Activated gamma-delta T cell treated with Interleukin-2 at 50 U/mL for 16 hours (primary cell): ENCODE data around the gene LRRC8C.

Experiments
- DNase-seq: peaks from one replicate; pipeline ENCODE4 v3.0.0-alpha.2; 2020

LRRC8C gene

DNA sequence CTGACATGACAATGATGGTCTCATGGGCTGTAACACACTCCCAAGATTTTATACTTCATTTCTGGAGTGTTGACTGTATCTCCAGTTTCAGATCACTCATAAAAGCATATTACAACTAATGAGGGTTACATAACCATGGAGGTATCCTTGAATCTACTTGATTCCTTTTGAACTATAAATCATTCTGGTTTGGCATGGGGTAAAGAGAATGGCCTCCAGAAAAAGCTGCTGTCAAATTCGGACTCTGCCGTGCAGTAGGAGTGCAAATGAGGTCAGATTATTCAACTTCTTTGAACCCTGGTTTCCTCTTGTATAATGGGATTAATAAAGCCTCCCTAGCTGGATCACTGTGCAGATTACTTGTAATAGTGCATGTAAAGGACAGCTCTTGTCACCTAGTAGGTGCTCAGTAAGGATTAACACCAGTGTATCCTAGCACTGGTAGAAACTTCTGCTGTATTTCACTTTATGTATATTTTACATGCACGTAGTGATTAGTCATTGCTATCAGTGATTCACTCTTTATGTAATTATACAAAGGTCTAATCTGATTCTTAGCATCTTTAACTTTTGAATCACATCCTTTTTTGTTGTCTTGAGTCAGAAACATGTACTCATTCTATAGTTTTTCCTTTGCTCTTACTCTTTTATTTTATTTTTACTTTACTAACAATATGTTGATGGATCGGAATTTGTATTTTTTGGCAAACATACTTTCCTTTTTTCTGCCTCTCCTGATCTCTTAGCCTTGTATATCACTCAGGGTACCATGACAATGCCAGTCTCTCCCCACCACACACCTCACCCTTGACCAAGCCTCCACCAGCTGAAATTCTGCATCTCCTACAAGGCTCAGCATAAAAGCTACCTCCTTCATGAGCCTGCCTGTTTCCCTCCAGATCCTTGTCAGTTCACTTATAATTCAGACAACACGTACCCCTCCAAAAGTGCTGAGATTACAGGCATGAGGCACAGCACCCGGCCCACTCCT is 3.2 kb downstream of the LRRC8C start:
- no peak for DNase-seq

DNA sequence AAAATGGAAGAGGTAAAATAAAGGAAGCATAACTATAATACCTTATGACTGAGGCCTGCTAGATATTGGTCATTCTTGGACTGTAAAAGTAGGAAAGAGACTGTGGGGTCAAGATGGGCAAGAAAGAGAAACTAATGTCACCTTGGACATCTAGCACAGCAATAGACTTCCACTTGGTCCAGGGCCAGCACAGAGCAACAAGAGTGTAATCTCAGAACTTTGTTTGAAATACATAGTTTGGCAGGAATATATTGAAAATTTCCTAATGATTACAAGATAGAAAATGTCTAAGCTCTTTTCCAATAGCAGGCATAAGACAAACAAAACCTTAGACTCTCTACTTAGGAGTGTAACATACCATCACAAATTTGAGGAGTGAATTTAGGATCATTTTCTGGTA is 4.6 kb downstream of the LRRC8C start:
- no peak for DNase-seq

DNA sequence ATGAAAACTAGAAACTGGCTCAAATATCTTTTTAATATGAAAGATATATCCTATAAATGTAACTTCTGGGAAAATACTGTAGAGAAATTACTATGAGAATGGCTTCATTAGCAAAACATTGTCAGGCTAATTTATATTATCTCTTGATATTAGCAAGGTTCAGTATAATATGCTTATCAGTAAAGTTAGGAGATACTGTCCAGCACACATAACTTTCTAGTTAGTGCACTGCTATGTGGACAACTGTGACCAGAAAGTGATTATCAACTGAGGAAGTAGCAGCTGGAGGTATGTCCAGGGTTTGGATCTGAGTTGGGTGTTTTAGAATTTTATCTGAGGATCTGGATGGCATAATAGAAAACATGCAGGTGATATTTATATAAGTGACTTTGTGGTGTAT is 7.5 kb downstream of the LRRC8C start:
- DNase-seq: no peak

DNA sequence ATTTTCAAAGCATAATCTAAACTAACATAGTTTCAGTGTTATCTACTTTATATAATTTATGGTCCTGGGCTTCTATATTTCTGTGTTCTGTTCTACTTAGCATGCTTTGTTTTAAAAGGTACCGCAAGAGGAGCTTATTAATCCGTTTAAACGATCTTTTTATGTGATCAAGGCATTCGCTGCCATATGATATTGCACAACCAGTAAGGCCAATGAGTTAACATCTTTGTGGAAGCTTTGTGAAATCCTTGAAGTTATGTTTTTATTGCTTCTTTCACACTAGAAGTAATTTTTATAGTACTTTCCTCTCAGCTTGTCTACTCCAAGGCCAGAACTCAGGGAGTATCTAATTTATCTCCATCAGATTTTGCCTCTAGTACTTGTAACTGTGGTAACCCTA is 8.9 kb downstream of the LRRC8C start:
- no peak for DNase-seq

DNA sequence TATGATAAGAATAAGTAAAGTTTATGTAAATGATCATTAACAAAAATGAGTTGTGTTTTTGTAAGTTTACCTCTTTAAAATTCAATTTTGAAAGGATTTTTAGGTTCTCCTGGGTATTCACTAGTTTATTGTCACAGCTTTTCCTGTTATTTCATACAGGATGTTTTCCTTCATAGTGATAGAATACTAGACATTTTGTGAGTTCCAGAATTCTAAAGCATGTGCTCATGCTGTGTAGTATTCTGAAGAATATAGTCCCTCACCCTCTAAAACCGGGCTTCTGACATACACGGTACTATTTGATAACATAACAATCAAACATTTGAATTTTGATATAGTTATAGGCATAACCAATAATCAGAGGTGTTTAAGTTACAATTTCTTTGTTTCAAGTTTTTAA is 10.7 kb downstream of the LRRC8C start:
- DNase-seq: no peak

DNA sequence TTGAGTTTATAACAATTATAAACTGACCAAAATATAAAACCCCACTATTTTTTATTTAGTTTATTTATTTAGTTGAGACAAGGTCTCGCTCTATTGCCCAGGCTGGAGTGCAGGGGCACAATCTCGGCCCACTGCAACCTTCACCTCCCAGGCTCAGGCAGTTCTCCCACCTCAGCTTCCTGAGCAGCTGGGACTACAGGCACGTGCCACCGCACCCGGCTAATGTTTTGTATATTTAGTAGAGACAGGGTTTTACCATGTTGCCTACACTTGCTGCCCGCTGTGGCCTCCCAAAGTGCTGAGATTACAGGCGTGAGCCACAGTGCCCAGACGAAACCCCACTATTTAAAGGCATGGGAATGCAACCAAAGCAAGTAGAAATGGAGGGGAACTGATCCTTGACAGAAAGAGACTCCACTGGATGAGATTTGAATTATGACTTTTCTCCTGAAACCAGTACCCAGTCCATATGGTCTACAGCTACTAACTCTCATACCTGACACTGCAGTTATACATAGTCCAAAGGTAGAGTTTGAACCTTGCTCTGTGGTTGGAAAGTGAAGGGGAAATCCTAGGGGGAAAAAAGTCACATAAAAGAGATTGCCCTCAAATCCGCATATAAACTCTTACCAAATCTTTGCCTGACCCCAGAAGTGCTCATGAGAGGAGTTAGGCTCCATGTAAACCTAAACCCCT is 11.3 kb downstream of the LRRC8C start:
- DNase-seq: no peak

DNA sequence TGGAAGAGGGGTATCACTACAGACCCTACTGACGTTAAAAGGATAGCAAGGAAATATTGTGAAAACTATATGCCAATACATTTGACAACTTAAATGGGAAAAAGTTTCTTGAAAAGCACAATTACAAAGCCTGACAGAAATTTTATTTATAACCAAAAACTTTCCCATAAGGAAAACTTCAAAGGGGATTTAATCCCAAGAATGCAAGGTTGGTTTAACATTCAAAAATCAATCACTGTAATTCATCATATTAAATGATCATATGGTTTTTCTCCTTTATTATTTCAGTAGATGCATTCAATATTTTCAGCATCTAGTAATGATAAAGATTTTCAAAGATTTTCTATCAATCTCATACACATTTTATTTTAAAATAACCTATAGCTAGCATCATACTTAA is 13.3 kb downstream of the LRRC8C start:
- no peak for DNase-seq

DNA sequence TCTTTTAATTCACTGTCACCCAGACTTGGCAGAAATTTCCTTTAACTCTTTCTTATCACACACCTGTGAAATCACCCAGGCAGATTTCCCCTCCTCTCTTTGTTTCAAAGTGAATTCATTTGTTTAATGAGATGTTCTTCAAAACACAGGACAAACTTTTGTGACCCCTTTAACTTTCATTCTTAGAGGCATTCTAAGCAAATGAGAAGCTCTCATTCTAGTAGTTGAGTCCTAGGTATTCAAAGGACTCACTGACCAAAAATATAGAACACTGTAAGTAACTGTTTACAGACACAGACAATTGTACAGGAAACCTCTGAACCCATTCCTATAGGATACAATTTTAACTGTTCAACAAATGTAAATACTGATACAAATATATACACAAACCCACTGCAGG is 16.9 kb downstream of the LRRC8C start:
- no peak for DNase-seq

DNA sequence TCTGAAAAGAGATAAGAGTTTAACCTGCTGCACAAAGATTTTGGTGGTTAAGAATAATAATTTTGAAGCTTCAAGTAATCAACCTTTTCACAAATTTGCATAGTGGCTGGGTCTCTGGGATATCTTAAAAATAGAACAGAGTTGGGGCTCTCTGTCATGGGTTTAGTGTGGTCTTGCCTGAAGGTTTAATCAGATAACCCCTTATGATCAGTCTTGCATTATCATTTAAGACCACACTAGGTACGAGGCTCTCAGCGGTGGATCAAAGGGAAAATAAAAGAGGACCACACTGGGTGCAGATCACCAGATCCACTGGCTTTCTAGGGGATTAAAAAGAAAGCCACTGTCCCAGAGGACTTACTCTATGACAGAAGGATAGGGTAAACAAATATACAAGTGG is 19.5 kb downstream of the LRRC8C start:
- DNase-seq: no peak

DNA sequence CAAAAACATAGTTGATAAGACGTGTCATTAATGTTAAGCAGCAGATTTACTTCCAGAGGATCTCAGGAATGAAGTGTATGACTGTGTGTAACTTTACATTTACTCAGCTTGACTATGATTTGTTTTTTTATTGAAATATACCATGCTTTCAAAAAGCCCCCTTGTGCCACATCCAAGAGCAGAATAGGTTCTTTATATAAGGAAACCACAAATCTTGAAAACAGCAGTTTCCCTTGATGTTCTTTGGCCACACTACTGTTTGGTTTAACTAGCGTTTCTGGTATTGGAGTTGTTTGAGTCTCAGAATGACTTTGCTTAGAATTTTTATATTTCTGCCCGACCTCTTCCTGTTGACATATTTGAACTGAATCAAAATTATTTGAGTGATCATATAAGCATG is 25.0 kb downstream of the LRRC8C start:
- DNase-seq: no peak

DNA sequence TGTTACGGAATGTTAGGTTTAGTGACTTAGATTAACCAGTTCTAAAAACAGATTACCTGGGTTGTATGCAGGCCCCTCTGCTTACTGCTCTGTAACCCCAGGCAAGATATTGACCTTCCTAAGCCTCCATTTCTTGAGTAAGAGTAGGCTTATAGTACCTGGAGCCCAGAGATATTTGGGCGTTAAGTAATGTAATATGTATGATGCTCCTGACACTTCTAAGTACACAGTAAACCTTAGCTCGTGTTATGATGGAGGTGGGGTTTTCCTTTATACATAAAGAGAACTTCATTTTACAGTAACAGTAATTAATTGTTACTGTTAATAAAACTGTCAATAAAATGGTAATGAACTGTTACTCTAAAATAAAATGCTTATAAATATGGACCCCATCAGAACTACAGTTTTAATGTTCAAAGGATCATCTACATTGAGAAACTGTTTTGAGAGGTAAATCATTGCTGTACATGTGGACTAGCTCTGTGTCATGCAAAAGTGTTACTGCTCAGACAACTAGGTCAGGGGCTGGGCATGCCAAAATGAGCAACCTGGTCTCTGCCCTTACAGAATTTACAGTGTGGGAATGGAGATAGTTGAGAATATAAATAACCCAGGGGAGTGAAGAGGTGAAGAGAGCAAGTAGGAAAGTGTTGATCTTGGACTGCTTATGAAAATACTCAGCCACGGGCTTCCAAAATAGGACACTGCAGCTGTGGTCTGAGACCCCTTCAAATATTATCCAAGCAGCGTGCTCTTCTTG is 26.6 kb downstream of the LRRC8C start:
- DNase-seq: peak; percentile 11

DNA sequence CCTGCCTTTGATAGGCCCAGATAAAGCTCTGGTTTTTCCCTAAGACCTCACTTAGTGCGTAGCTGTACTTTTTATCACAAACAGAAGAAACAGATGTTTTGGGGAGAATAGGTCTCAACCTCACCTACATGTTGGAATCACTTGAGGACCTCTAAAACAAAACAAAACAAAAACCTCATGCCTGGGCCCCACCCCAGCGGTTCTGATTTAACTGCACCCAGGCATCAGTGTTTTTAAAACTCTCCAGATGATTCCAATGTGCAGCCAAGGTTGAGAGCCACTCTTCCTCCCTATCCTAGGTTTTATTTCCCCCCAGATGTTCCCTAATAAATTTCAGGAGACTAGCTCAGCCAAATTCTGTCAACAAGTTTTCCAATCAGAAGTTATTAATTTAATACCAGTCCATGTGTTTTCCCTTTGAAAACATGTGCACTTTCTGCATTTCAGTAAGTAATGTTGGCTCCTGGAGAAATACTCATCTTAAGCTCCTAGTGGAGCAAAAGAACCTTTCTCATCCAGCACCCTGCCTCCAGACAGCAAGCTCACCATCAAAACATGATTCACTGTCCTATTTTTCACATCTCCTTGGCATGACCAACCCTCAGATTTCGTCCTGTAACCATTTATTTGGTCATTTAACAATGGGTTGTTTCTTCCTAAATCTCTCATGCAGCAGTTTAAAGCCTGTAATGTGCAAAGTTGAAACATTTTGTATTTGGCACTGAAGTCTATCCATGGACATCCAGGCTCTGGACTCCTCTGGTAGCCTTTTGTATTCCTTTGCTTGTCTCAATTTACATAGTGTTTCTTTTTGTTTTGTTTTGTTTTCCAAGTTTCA is 27.5 kb downstream of the LRRC8C start:
- no peak for DNase-seq

DNA sequence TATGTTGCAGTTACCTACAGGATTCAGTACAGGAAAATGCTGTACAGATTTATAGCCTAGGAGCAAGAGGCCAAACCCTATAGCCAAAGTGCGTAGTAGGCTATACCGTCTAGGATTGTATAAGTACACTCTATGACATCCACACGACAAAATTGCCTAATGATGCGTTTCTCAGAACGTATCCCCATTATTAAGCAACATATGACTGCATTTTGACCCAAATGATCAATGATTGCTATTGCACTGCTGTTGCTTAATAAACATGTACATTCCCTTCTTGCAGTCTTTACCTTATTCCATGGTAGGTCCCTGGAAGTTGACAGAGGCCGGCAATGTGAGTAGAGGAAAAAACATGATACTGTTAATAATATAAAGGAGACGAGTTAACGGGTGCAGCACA is 33.0 kb downstream of the LRRC8C start:
- no peak for DNase-seq

DNA sequence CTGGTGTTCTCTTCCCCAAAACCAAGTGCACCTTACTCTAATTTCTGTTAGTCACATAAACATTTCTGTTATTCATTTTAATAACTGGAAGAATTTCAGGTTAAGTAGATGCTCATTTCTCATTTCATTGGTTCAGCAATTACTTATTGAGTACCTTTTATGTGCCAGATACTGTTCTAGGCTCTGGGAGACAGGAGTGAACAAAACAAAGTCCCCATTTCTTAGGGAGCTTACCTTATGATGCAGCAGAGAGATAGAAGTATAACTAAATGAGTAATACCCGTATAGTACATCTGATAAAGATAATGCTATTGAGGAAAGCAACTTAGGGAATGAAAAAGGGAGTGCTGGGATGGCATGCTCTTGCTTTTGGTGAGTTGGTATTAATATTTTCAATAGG is 33.7 kb downstream of the LRRC8C start:
- no peak for DNase-seq

DNA sequence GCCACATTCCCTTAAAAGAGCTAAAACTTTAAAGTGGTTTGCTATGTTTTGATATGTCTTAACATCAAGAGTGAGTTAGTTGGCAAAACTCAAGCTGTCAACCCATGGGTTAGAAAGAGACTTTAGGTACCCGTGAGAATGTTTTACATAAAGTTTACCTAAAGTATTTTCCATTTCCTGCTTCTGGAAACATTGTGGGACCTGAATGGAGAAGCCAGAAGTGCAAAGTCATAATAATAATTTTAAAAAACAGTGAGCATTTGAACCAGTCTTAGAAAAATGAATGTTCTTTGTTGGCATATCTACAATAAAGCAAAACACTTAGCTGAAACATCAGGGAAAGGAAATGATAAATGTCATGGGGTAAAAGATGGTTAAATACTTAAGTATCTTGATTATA is 34.8 kb downstream of the LRRC8C start:
- no peak for DNase-seq

DNA sequence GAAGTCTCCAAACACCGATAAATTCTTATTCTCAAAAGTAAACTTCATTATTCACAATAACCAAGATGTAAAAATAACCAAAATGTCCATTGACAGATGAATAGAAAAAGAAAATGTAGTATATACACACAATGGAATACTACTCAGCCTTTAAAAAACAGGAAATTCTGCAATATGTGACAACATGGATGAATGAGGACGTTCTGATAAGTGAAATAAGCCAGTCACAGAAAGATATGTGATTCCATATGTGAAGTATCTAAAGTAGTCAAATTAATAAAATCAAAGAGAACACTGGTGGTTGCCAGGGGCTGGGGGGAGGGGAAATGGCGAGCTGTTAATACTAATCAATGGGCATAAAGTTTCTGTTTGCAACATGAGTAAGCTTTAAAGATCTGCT is 36.0 kb downstream of the LRRC8C start:
- no peak for DNase-seq

DNA sequence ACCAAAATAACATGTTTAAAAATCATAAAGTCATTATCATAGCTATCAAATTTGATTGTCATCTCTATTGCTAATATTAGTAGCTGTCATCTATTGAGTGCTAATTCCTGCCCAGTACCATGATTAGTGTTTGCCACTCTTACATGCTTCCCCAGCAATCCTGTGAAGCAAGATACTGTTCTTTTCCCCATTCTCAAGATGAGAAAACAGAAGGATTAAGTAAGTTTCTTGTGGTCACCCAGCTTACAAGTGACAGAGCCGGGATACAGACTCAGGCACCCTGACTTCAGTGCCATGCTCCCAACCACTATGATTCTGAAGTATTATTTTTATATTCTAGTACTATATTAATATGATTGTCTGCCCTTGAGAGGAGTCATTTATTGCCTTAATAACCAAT is 36.5 kb downstream of the LRRC8C start:
- no peak for DNase-seq

DNA sequence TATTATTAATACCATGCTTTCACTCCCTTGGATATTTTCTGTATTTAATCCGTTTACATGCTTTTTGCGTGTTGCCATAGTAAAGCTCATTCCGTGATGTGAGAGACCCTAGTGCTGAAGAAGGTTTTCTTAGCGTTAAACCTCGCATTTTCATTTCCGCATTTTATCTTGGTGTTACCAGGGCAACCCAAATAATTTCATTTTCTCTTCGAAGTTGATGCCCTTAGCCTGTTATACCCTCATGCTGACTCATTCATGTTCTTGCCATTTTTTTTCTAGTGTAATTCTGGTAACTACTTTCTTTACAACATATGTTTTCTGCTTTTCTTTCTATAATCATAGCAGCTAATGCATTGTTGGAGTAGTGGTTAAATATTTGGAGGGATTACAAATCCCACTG is 37.2 kb downstream of the LRRC8C start:
- no peak for DNase-seq

DNA sequence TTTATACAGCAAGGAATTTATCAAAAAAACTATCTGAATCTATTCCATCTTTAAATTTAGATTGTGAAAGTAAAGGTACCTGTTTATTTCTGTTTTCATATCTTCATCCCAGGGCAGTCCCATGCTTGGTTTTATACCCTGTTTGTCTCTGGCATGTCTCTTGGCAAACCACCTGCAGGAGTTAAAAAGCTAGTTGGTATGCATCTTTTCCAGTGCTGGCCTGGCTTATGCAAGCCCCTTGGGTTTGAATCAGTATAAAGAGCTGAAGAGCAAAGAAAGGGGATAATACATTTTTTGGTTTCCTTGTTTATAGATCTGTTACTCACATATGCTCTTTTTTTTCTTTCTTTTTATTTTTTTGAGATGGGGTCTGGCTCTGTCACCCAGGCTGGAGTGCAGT is 37.8 kb downstream of the LRRC8C start:
- no peak for DNase-seq

DNA sequence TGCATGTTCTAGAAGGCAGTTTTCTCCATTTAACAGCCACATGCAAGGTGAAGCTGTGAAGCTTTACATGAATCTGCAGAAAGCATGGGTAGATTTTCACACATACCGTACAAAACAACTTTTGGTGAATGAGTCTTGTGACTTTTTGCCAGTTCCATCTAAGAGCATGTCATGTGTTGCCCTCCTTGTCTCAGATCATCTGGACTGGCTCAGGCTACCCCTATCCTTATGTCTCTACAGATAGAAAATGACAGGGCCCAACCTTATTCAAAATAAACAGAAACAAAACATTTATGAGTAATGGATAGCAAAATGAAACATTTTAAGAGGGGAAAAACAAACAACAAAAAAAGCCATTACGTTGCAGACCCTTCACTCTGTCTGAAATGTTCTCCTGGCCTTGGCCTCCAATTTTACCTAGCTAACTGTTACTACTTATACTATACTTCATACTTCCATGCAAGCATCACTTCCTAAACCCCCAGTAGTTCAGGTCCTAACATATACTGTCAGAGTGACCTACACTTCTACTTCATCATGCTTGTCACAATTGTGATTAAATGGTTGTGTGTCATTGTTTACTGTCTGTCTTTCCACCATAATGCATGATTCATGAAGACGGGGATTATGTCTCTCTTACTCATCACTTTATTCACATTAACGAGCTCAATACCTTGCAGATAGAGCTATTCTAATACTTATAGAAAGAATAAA is 39.0 kb downstream of the LRRC8C start:
- DNase-seq: no peak

DNA sequence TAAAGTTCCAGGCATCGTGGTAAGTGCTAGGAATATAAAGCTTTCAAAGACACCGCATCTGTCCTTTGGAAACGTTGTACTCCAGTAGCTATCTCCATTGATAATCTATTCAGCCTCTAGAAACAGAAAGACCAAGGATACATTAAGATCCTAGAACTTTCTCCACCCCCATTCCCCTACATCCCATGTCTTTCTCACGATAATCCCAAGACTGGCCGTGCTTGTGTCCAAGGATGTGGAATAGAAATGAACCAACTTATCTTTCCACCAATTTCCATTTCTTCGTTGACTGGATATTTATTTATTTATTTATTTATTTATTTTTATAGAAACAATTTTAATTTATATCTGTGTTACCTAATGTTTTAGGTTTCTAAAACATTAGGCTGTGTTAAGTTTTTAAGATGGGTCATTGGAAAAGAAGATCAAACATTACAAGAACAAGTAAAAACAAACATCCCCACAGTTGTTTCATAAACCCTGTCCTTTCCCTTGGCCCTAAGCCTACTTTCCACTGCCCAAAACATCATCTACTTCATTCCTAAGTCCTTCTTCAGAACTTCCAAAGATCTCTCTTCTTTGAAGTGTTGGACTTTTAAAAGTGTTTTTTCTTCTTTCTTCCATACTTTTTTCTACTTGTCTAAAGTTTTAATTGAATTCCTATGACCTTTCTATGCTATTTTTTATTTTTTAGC is 39.7 kb downstream of the LRRC8C start:
- DNase-seq: no peak
